ENCODE results near the gene IL19.

IL19 gene

GRCh38 chr1:206832352-206832880, 61.8 kb downstream of the IL19 start:
- Mint-ChIP-seq H3K27ac (no peak overlapping the region), H3K4me3 (peak overlapping the region; percentile 4), H3K36me3 (ENCODE audit: low read depth) (no peaks in the 10 kb centered on the region), H3K9me3 (no peaks in the 10 kb centered on the region), H3K4me1 (ENCODE audit: low read depth) (peaks cover 55% of the 10 kb centered on the region), H3K27me3 (ENCODE audit: low read depth) (peaks cover 39% of the 10 kb centered on the region)
- no peak for DNase-seq (ENCODE audit: low spot score)

GRCh38 chr1:206833106-206833680, 62.6 kb downstream of the IL19 start:
- Mint-ChIP-seq H3K27me3 (ENCODE audit: low read depth) (peaks cover 47% of the 10 kb centered on the region), H3K4me3 (peak overlapping the region; percentile 4), H3K4me1 (ENCODE audit: low read depth) (peaks cover 53% of the 10 kb centered on the region), H3K9me3 (no peaks in the 10 kb centered on the region), H3K27ac (no peak overlapping the region), H3K36me3 (ENCODE audit: low read depth) (no peaks in the 10 kb centered on the region)
- DNase-seq (ENCODE audit: low spot score) = no peak

- no peak for DNase-seq (ENCODE audit: low spot score)
- Mint-ChIP-seq H3K9me3 (no peaks in the 10 kb centered on the region), H3K27ac (no peak overlapping the region), H3K36me3 (ENCODE audit: low read depth) (no peaks in the 10 kb centered on the region), H3K4me3 (no peak overlapping the region), H3K4me1 (ENCODE audit: low read depth) (peaks cover 47% of the 10 kb centered on the region), H3K27me3 (ENCODE audit: low read depth) (peaks cover 52% of the 10 kb centered on the region)
Measured at GRCh38 chr1:206833801-206834200, 63.2 kb downstream of the IL19 start.

GRCh38 chr1:206834217-206834616, 63.6 kb downstream of the IL19 start:
- Mint-ChIP-seq H3K9me3 (no peaks in the 10 kb centered on the region), H3K27me3 (ENCODE audit: low read depth) (peaks cover 56% of the 10 kb centered on the region), H3K4me3 (no peak overlapping the region), H3K36me3 (ENCODE audit: low read depth) (no peaks in the 10 kb centered on the region), H3K27ac (no peak overlapping the region), H3K4me1 (ENCODE audit: low read depth) (peaks cover 43% of the 10 kb centered on the region)
- no peak for DNase-seq (ENCODE audit: low spot score)

- peaks cover 38% of the 10 kb centered on the region for H3K4me1 Mint-ChIP-seq (ENCODE audit: low read depth)
- no peaks in the 10 kb centered on the region for H3K9me3 Mint-ChIP-seq
- H3K4me3 Mint-ChIP-seq = no peak overlapping the region
- H3K36me3 Mint-ChIP-seq (ENCODE audit: low read depth) = no peaks in the 10 kb centered on the region
- peaks cover 60% of the 10 kb centered on the region for H3K27me3 Mint-ChIP-seq (ENCODE audit: low read depth)
- DNase-seq (ENCODE audit: low spot score) = no peak
- H3K27ac Mint-ChIP-seq = no peak overlapping the region
Measured at GRCh38 chr1:206834711-206835110, 64.1 kb downstream of the IL19 start.

- H3K4me1 Mint-ChIP-seq (ENCODE audit: low read depth) = peaks cover 34% of the 10 kb centered on the region
- DNase-seq (ENCODE audit: low spot score) = no peak
- no peaks in the 10 kb centered on the region for H3K36me3 Mint-ChIP-seq (ENCODE audit: low read depth)
- no peak overlapping the region for H3K4me3 Mint-ChIP-seq
- H3K9me3 Mint-ChIP-seq = no peaks in the 10 kb centered on the region
- no peak overlapping the region for H3K27ac Mint-ChIP-seq
- peaks cover 63% of the 10 kb centered on the region for H3K27me3 Mint-ChIP-seq (ENCODE audit: low read depth)
Measured at GRCh38 chr1:206835186-206835585, 64.6 kb downstream of the IL19 start.

- Mint-ChIP-seq H3K4me3 (no peak overlapping the region), H3K9me3 (no peaks in the 10 kb centered on the region), H3K27me3 (ENCODE audit: low read depth) (peaks cover 64% of the 10 kb centered on the region), H3K36me3 (ENCODE audit: low read depth) (no peaks in the 10 kb centered on the region), H3K27ac (no peak overlapping the region), H3K4me1 (ENCODE audit: low read depth) (peaks cover 32% of the 10 kb centered on the region)
- no peak for DNase-seq (ENCODE audit: low spot score)
Measured at GRCh38 chr1:206836111-206836510, 65.5 kb downstream of the IL19 start.

- Mint-ChIP-seq H3K27me3 (ENCODE audit: low read depth) (peaks cover 55% of the 10 kb centered on the region), H3K4me3 (no peak overlapping the region), H3K9me3 (no peaks in the 10 kb centered on the region), H3K4me1 (ENCODE audit: low read depth) (peaks cover 5% of the 10 kb centered on the region), H3K36me3 (ENCODE audit: low read depth) (no peaks in the 10 kb centered on the region), H3K27ac (no peak overlapping the region)
- no peak for DNase-seq (ENCODE audit: low spot score)
Measured at GRCh38 chr1:206839006-206839560, 68.5 kb downstream of the IL19 start.

- Mint-ChIP-seq H3K36me3 (ENCODE audit: low read depth) (no peaks in the 10 kb centered on the region), H3K27ac (no peak overlapping the region), H3K4me3 (no peak overlapping the region), H3K27me3 (ENCODE audit: low read depth) (peaks cover 47% of the 10 kb centered on the region), H3K9me3 (no peaks in the 10 kb centered on the region), H3K4me1 (ENCODE audit: low read depth) (peaks cover 4% of the 10 kb centered on the region)
- DNase-seq (ENCODE audit: low spot score) = no peak
Measured at GRCh38 chr1:206839857-206840256, 69.3 kb downstream of the IL19 start.

- Mint-ChIP-seq H3K4me1 (ENCODE audit: low read depth) (peaks cover 3% of the 10 kb centered on the region), H3K27ac (no peak overlapping the region), H3K9me3 (no peaks in the 10 kb centered on the region), H3K36me3 (ENCODE audit: low read depth) (no peaks in the 10 kb centered on the region), H3K4me3 (no peak overlapping the region), H3K27me3 (ENCODE audit: low read depth) (peaks cover 35% of the 10 kb centered on the region)
- DNase-seq (ENCODE audit: low spot score) = no peak
Measured at GRCh38 chr1:206841609-206842323, 71.2 kb downstream of the IL19 start.

GRCh38 chr1:206842854-206843253, 72.3 kb downstream of the IL19 start:
- no peak overlapping the region for H3K4me3 Mint-ChIP-seq
- H3K4me1 Mint-ChIP-seq (ENCODE audit: low read depth) = peaks cover 3% of the 10 kb centered on the region
- no peaks in the 10 kb centered on the region for H3K9me3 Mint-ChIP-seq
- peaks cover 24% of the 10 kb centered on the region for H3K27me3 Mint-ChIP-seq (ENCODE audit: low read depth)
- no peak for DNase-seq (ENCODE audit: low spot score)
- no peak overlapping the region for H3K27ac Mint-ChIP-seq
- H3K36me3 Mint-ChIP-seq (ENCODE audit: low read depth) = no peaks in the 10 kb centered on the region

- Mint-ChIP-seq H3K4me1 (ENCODE audit: low read depth) (peaks cover 3% of the 10 kb centered on the region), H3K27me3 (ENCODE audit: low read depth) (peaks cover 21% of the 10 kb centered on the region), H3K4me3 (no peak overlapping the region), H3K36me3 (ENCODE audit: low read depth) (no peaks in the 10 kb centered on the region), H3K27ac (no peak overlapping the region), H3K9me3 (no peaks in the 10 kb centered on the region)
- no peak for DNase-seq (ENCODE audit: low spot score)
Measured at GRCh38 chr1:206843626-206844025, 73.1 kb downstream of the IL19 start.

- no peaks in the 10 kb centered on the region for H3K4me1 Mint-ChIP-seq (ENCODE audit: low read depth)
- H3K9me3 Mint-ChIP-seq = peaks cover 1% of the 10 kb centered on the region
- no peak overlapping the region for H3K4me3 Mint-ChIP-seq
- no peak overlapping the region for H3K27ac Mint-ChIP-seq
- no peak for DNase-seq (ENCODE audit: low spot score)
- no peaks in the 10 kb centered on the region for H3K36me3 Mint-ChIP-seq (ENCODE audit: low read depth)
- peaks cover 31% of the 10 kb centered on the region for H3K27me3 Mint-ChIP-seq (ENCODE audit: low read depth)
Measured at GRCh38 chr1:206846487-206846886, 75.9 kb downstream of the IL19 start.

GRCh38 chr1:206847337-206847834, 76.8 kb downstream of the IL19 start:
- Mint-ChIP-seq H3K36me3 (ENCODE audit: low read depth) (no peaks in the 10 kb centered on the region), H3K27me3 (ENCODE audit: low read depth) (peaks cover 40% of the 10 kb centered on the region), H3K4me3 (no peak overlapping the region), H3K27ac (no peak overlapping the region), H3K9me3 (peaks cover 8% of the 10 kb centered on the region), H3K4me1 (ENCODE audit: low read depth) (no peaks in the 10 kb centered on the region)
- no peak for DNase-seq (ENCODE audit: low spot score)
